ENCODE results near the gene TCAP. TPM values are rescaled to one million over a fixed set of nuclear protein-coding genes. Genes with fewer than 3 reads are reported as not detected.

Gene TCAP
- total RNA-seq, 1 experiment from 2014 or later, result 2.1 TPM

- peaks cover 70% of the 10 kb centered on the region for H3K27me3 Mint-ChIP-seq (ENCODE audit: low read depth)
- H3T11ph ChIP-seq (ENCODE audit: low read length), result no peak within 1 kb of the TSS
- H3K9me3 Mint-ChIP-seq, result no peaks in the 10 kb centered on the region; a peak in 1 of 5 replicates
- H2BK20ac ChIP-seq (ENCODE audit: low read depth, low read length, poor library complexity, severe bottlenecking), result no peak within 1 kb of the TSS
- H2BK5ac ChIP-seq (ENCODE audit: insufficient read length, low read length), result no peak within 1 kb of the TSS
- H3K56ac ChIP-seq (ENCODE audit: insufficient read length, low read depth, low read length), result no peak within 1 kb of the TSS
- peaks cover 6% of the 10 kb centered on the region; the same call in 1 of the 2 replicates for H3K4me1 ChIP-seq (ENCODE audit: insufficient read depth, low read length)
- no peaks in the 10 kb centered on the region for H3K9me3 ChIP-seq (ENCODE audit: control insufficient read depth, low read depth, low read length)
- no peaks in the 10 kb centered on the region for H3K79me1 ChIP-seq (ENCODE audit: insufficient read depth, low read depth, low read length, poor library complexity, severe bottlenecking)
- peak; percentile 77 for TF ChIP-seq CTCF (conservative IDR thresholded peaks at IDR 0.05)
- no peaks in the 10 kb centered on the region; a peak in 1 of 7 replicates for H3K36me3 Mint-ChIP-seq (ENCODE audit: insufficient read depth in 1 of 3, low read depth in 3 of 3)
- no peak within 1 kb of the TSS for H2AK5ac ChIP-seq (ENCODE audit: insufficient read length, low read length)
- H3K4me1 Mint-ChIP-seq, result peaks cover 41 to 46% of the 10 kb centered on the region in 2 experiments
- no peak within 1 kb of the TSS for H2BK12ac ChIP-seq (ENCODE audit: insufficient read length, low read depth, low read length)
- H3K27ac ChIP-seq (ENCODE audit: insufficient read length, low read depth, low read length), result no peak within 1 kb of the TSS
- H3K18ac ChIP-seq (ENCODE audit: insufficient read length, low read depth, low read length), result no peak within 1 kb of the TSS
- H4K91ac ChIP-seq (ENCODE audit: insufficient read length, low read depth, low read length), result no peak within 1 kb of the TSS
- H3K79me2 ChIP-seq (ENCODE audit: insufficient read depth, low read length), result no peaks in the 10 kb centered on the region
- peaks cover 6% of the 10 kb centered on the region for H3K23me2 ChIP-seq (ENCODE audit: insufficient read length, low read depth, low read length, poor library complexity, severe bottlenecking)
- H3K4me3 Mint-ChIP-seq, result peak within 1 kb of the TSS; percentile 56 to 79
- no CpG with 5 or more reads among the region's 85 CpGs for WGBS (ENCODE audit: extremely low coverage, insufficient read length, low lambda C conversion rate)
- no peak within 1 kb of the TSS for H4K8ac ChIP-seq (replicated peaks; ENCODE audit: insufficient read length, low read depth, low read length)
- peak within 1 kb of the TSS; percentile 65 for H3K4me2 ChIP-seq (ENCODE audit: insufficient read depth, insufficient read length, low read length)
- H3K27me3 ChIP-seq (ENCODE audit: insufficient read depth, low read length), result peaks cover 3% of the 10 kb centered on the region; the same call in 1 of the 2 replicates
- H3K27ac Mint-ChIP-seq, result peak within 1 kb of the TSS in 1 of 3 experiments; percentile 74; a peak in 2 of 7 replicates
- H2AFZ ChIP-seq (ENCODE audit: low read length), result no peak within 1 kb of the TSS
- no peak within 1 kb of the TSS for H4K5ac ChIP-seq (ENCODE audit: insufficient read length, low read depth, low read length)
- no peaks in the 10 kb centered on the region for H4K20me1 ChIP-seq (ENCODE audit: control insufficient read depth, insufficient read depth, insufficient read length)
- no peak within 1 kb of the TSS for H3K9ac ChIP-seq (ENCODE audit: extremely low read depth, insufficient read length, low read length)
- 0 out of 2 replicates have a peak within 1 kb of the TSS, but pooled peaks have one; percentile 44 for H3K14ac ChIP-seq (ENCODE audit: insufficient read depth, low read length)
- no peak within 1 kb of the TSS for H3K4ac ChIP-seq (ENCODE audit: low read depth, low read length)
- no peak within 1 kb of the TSS for H3K23ac ChIP-seq (ENCODE audit: insufficient read length, low read depth, low read length)
- H2BK120ac ChIP-seq (ENCODE audit: low read depth, low read length, poor library complexity, severe bottlenecking), result no peak within 1 kb of the TSS
- DNase-seq, result peak; percentile 81
- no peak within 1 kb of the TSS for H2BK15ac ChIP-seq (ENCODE audit: low read depth, low read length)
Measured at GRCh38 chr17:39667945-39668924, 3.1 kb downstream of the TCAP start, which contains the start of gene PNMT. Gene PNMT (plus strand): TSS chr17:39668453. CDS start chr17:39668476, 23 bp downstream.
